Panc1 (cell line): ENCODE data around the gene NFX1. TPM values are rescaled to one million over a fixed set of nuclear protein-coding genes. Genes with fewer than 3 reads are reported as not detected.
A peak's percentile ranks its signal among the peaks of the same experiment; 100 is the strongest.

Experiments used
- ATAC-seq: fragments of 200-7000 bp; cut with Tn5 transposase; 2 replicates; pipeline ENCODE4 v1.9.1; 2020; ENCODE audit warnings: mild to moderate bottlenecking, moderate library complexity
- BruUV-seq: library from RNA; stranded (reverse); fragments of 400-500 nt; replicated peaks from 2 replicates; lab custom pipeline; 2021; lab: Mats Ljungman, UMichigan
- CTCF ChIA-PET: fragments of 300-600 bp; sonication (Branson Sonifier 250); formaldehyde crosslinking; loops from one replicate; lab custom pipeline; 2022; ENCODE audit warnings: antibody characterized with exemption; lab: Charles Lee
- POLR2A ChIA-PET: fragments of 300-600 bp; sonication (Branson Sonifier 250); formaldehyde crosslinking; loops from one replicate; lab custom pipeline; 2022; ENCODE audit warnings: antibody characterized with exemption; lab: Charles Lee
- DNase-seq: peaks from one replicate; pipeline ENCODE4 v3.0.0-alpha.2; 2010; ENCODE audit warnings: low read depth, low spot score
- H3K27ac ChIP-seq: 2 replicates; pipeline ENCODE4 v1.5.1; 2011; ENCODE audit warnings: mild to moderate bottlenecking, low read length, inconsistent platforms
- H3K27me3 ChIP-seq: fragments of 200-500 bp; sonication (Bioruptor generic); 2 replicates; pipeline ENCODE4 v1.6.0; 2014; ENCODE audit warnings: low read length, inconsistent platforms; ENCODE audit not compliant: control insufficient read depth, insufficient read depth
- H3K36me3 ChIP-seq: fragments of 200-500 bp; sonication (Bioruptor generic); 2 replicates; pipeline ENCODE4 v1.5.1; 2014; ENCODE audit warnings: inconsistent platforms, mild to moderate bottlenecking, low read length, moderate library complexity; ENCODE audit not compliant: control insufficient read depth, insufficient read depth
- H3K4me1 ChIP-seq: 2 replicates; pipeline ENCODE4 v1.5.1; 2011; ENCODE audit warnings: inconsistent platforms, mild to moderate bottlenecking, low read length, moderate library complexity; ENCODE audit not compliant: control insufficient read depth, insufficient read depth
- H3K4me3 ChIP-seq, 2 experiments: 2 replicates each; pipeline ENCODE4 v1.5.1; 2011 to 2012; ENCODE audit warnings: low read depth in 2 of 2, low read length in 2 of 2, mild to moderate bottlenecking in 2 of 2, inconsistent platforms in 1 of 2, moderate library complexity in 1 of 2
- H3K9me3 ChIP-seq: fragments of 200-500 bp; sonication (Bioruptor generic); 2 replicates; pipeline ENCODE4 v1.5.1; 2014; ENCODE audit warnings: low read depth, mild to moderate bottlenecking, inconsistent platforms, low read length, moderate library complexity; ENCODE audit not compliant: control insufficient read depth, insufficient read depth
- POLR2AphosphoS5 ChIP-seq: IDR thresholded peaks from 2 replicates; pipeline ENCODE4 v1.6.1; 2012; ENCODE audit warnings: mild to moderate bottlenecking, low read depth, low read length, moderate library complexity
- SIN3A ChIP-seq: IDR thresholded peaks from 2 replicates; pipeline ENCODE4 v1.6.1; 2012; ENCODE audit warnings: low read depth, mild to moderate bottlenecking, low read length, moderate library complexity, borderline replicate concordance; ENCODE audit not compliant: insufficient read depth
- TCF7L2 ChIP-seq: IDR thresholded peaks from 2 replicates; pipeline ENCODE4 v1.6.1; 2011; ENCODE audit warnings: mild to moderate bottlenecking, low read depth, low read length, inconsistent platforms
- in situ Hi-C: cut with HindIII; loops from 2 replicates; pipeline ENCODE4 v1.10.0; 2016; ENCODE audit warnings: low sequenced_read_pairs, low pct_unique_long_range_greater_than_20kb
- intact Hi-C: fragments of 100-400 bp; cut with micrococcal nuclease; formaldehyde crosslinking; loops from one replicate; pipeline ENCODE4 v1.10.0; 2022; ENCODE audit not compliant: unreplicated experiment
- total RNA-seq: library from RNA; stranded (reverse); gene quantifications from one replicate; pipeline ENCODE4 v1.2.1, GENCODE V29; 2021; ENCODE audit not compliant: unreplicated experiment
- TF ChIP-seq, protein P1 (sequence below), 2 experiments: IDR thresholded peaks; 2 replicates each; pipeline ENCODE4 v1.6.1; 2011 to 2012; ENCODE audit warnings: low read depth in 2 of 2, control low read depth in 1 of 2, low read length in 1 of 2, mild to moderate bottlenecking in 1 of 2, moderate library complexity in 1 of 2; ENCODE audit not compliant: insufficient read depth in 1 of 2
- TF ChIP-seq, protein P2 (sequence below): fragments of 450-650 bp; IDR thresholded peaks from 2 replicates; pipeline ENCODE4 v1.5.1; 2017; ENCODE audit warnings: mild to moderate bottlenecking

Gene NFX1
- total RNA-seq, 1 experiment from 2014 or later = 38.1 TPM

DNA sequence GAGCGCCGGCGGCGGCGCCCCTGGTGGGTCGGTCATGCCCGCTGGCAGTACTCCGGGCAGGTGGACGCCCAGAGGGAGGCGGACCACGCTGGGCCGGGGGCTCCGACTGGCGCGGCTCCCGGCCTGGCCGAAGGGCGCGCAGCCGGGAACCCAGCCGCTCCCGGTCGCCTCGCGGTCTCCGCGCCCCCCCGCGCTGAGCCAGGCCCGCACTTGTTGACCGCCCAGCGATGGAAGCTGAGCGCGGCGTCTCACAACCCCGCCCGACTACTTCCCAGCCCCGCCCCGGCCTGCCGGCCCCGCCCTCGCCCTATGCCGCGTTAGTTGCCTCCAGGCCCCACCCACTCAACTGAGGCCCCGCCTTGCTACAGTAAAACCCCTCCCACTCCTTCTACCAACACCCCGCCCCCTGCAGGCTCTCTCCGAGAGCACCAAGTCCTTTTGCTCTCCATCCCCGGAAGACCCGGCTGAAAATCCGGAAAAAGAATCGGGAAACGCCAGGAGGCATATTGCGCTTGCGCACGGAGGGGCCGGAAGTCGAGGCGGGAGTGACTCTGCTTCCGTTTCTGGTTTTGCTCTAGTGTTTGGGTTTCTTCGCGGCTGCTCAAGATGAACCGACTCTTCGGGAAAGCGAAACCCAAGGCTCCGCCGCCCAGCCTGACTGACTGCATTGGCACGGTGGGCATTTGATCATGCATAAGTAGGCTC, 25.7 kb upstream of the NFX1 start, which contains the start of the genes BAG1 and CHMP5:
BAG1 (minus strand) TSS at position 236 of the 705 bp plus-strand sequence.
CHMP5 (plus strand) TSS at position 577 of the 705 bp plus-strand sequence; CDS start at position 607, 30 bp downstream.
- intact Hi-C loops (no loop called here), in situ Hi-C loops (no loop called here)
- CTCF ChIA-PET = no interaction called here

GRCh38 chr9:33265211-33265865, 25.0 kb upstream of the NFX1 start:
- Histone ChIP-seq H3K36me3 (peaks cover 38% of the 10 kb centered on the region), H3K27ac (peak overlapping the region; percentile 97), H3K4me1 (peaks cover 15% of the 10 kb centered on the region), H3K4me3 (peak overlapping the region; percentile 84 to 96), H3K9me3 (no peaks in the 10 kb centered on the region), H3K27me3 (no peaks in the 10 kb centered on the region)
- CTCF ChIA-PET = no interaction called here
- POLR2A ChIA-PET = interaction anchor here (0.5 kb wide), 1 partner anchor 83 kb away, joined by 3 read pairs; no protein-coding TSS in a partner anchor
- TSS peak; percentile 60 for BruUV-seq
- DNase-seq (no peak), ATAC-seq (0 out of 2 replicates have a peak, but pooled peaks have one; percentile 0)
- in situ Hi-C loops = no loop called here
- no peak for TF ChIP-seq TCF7L2
- intact Hi-C loops = no loop called here

More for the DNA sequence above, 25.7 kb upstream of the NFX1 start, which contains the start of the genes BAG1 and CHMP5:
- Histone ChIP-seq H3K27me3 (no peaks in the 10 kb centered on the region), H3K36me3 (peaks cover 39% of the 10 kb centered on the region), H3K4me1 (peaks cover 15% of the 10 kb centered on the region), H3K9me3 (no peaks in the 10 kb centered on the region), H3K27ac (peak within 1 kb of the TSS; percentile 97), H3K4me3 (peak within 1 kb of the TSS; percentile 92 to 96)
- DNase-seq (peak; percentile 95), ATAC-seq (peak; percentile 97)
- BruUV-seq = no TSS peak
- POLR2A ChIA-PET = no interaction called here
- TF ChIP-seq SIN3A (no peak), POLR2AphosphoS5 (peak; percentile 87)

GRCh38 chr9:33267151-33267767, 23.1 kb upstream of the NFX1 start:
- ChIA-PET POLR2A (no interaction called here), CTCF (no interaction called here)
- TF ChIP-seq SIN3A = no peak
- TF ChIP-seq, protein P1, sequence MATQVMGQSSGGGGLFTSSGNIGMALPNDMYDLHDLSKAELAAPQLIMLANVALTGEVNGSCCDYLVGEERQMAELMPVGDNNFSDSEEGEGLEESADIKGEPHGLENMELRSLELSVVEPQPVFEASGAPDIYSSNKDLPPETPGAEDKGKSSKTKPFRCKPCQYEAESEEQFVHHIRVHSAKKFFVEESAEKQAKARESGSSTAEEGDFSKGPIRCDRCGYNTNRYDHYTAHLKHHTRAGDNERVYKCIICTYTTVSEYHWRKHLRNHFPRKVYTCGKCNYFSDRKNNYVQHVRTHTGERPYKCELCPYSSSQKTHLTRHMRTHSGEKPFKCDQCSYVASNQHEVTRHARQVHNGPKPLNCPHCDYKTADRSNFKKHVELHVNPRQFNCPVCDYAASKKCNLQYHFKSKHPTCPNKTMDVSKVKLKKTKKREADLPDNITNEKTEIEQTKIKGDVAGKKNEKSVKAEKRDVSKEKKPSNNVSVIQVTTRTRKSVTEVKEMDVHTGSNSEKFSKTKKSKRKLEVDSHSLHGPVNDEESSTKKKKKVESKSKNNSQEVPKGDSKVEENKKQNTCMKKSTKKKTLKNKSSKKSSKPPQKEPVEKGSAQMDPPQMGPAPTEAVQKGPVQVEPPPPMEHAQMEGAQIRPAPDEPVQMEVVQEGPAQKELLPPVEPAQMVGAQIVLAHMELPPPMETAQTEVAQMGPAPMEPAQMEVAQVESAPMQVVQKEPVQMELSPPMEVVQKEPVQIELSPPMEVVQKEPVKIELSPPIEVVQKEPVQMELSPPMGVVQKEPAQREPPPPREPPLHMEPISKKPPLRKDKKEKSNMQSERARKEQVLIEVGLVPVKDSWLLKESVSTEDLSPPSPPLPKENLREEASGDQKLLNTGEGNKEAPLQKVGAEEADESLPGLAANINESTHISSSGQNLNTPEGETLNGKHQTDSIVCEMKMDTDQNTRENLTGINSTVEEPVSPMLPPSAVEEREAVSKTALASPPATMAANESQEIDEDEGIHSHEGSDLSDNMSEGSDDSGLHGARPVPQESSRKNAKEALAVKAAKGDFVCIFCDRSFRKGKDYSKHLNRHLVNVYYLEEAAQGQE (IDR thresholded peaks at IDR 0.05; ENCODE audit: insufficient read depth in 1 of 2, low read depth in 2 of 2, low read length in 1 of 2) = no peak
- TF ChIP-seq TCF7L2 = no peak
- no peak for TF ChIP-seq POLR2AphosphoS5
- TF ChIP-seq, protein P2, sequence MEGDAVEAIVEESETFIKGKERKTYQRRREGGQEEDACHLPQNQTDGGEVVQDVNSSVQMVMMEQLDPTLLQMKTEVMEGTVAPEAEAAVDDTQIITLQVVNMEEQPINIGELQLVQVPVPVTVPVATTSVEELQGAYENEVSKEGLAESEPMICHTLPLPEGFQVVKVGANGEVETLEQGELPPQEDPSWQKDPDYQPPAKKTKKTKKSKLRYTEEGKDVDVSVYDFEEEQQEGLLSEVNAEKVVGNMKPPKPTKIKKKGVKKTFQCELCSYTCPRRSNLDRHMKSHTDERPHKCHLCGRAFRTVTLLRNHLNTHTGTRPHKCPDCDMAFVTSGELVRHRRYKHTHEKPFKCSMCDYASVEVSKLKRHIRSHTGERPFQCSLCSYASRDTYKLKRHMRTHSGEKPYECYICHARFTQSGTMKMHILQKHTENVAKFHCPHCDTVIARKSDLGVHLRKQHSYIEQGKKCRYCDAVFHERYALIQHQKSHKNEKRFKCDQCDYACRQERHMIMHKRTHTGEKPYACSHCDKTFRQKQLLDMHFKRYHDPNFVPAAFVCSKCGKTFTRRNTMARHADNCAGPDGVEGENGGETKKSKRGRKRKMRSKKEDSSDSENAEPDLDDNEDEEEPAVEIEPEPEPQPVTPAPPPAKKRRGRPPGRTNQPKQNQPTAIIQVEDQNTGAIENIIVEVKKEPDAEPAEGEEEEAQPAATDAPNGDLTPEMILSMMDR = no peak
- H3K4me3 ChIP-seq = no peak overlapping the region
- no peak for DNase-seq
- peaks cover 15% of the 10 kb centered on the region for H3K4me1 ChIP-seq
- no peaks in the 10 kb centered on the region for H3K27me3 ChIP-seq
- intact Hi-C loops = no loop called here
- in situ Hi-C loops = no loop called here
- H3K36me3 ChIP-seq = peaks cover 30% of the 10 kb centered on the region
- no TSS peak for BruUV-seq
- H3K9me3 ChIP-seq = no peaks in the 10 kb centered on the region
- ATAC-seq = no peak
- H3K27ac ChIP-seq = no peak overlapping the region
